Activated T-cell treated with anti-CD3 and anti-CD28 coated beads for 4 hours (primary cell): ENCODE data around the gene GPR78.

Source experiments
- DNase-seq: peaks from one replicate; pipeline ENCODE4 v3.0.0-alpha.2; 2020

Gene GPR78

DNA sequence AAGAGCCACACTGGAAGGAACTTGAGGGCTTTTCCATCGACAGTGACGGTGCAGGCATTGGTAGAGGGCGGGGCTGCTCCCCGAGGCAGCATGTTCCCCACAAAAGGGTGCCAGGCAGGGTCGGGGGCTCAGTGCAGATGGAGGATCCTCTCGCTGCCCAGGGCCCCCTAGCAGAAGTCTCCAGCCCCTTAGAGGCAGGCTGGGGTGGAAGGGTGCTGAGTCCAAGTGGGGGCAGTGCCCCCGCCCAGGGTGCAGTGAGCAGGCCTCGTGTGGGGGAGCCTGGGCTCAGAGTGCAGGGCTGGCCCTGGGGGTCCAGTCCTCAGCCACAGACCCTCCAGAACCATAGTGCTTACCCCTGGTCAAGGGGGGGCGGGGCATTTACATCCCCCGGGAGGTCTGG is 21.4 kb downstream of the GPR78 start:
- DNase-seq, result no peak

DNA sequence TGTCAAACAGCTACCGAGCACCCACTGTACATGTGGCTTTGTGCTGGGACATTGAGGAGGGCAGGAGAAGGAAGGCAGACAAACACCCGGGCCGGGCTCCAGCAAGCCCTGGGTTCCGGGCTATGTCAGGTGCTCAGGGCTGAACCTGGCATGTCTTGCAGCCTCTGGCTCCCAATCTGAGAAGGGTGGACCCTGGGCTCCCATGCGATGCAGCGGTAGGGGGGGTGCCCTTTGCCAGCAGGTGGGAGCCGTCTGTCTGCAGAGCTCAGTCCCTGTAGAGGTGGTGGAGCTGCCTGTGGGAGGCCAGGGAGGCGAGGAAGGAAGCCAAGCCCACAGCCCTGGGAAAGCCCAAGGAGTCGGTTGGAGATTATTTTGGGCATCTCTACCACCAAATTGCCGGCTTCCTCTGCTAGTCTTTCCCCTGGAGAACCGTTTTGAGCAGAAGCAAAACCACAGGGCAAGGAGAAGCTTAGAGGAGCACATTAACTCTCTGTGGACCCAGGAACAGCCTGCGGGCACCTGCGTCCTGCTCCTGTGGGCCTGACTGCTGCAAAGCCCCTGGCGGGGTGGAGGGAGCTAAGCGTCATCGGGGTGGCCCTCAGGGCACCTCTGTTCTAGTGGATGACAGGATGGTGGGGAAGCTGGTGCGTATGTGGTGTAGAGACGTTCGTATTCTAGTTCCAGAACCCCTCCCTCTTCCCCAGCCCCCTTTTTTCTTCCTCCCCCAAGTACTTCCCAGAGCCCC is 22.7 kb downstream of the GPR78 start:
- no peak for DNase-seq

DNA sequence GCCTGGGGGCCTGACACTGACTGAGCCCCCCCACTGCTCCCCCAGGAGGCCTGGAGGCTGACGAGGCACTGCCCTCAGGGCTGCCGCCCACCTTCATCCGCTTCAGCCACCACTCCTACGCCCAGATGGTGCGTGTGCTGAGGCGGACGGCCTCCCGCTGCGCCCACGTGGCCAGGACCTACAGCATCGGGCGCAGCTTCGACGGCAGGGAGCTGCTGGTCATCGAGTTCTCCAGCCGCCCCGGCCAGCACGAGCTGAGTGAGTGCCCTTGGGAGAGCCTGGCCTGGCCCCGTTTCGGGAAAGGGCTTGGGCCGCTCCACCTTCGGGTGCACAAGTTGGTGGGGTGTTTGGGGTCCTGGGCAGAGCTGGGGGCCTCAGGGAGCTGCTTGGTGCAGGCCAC is 23.7 kb downstream of the GPR78 start:
- DNase-seq, result no peak

DNA sequence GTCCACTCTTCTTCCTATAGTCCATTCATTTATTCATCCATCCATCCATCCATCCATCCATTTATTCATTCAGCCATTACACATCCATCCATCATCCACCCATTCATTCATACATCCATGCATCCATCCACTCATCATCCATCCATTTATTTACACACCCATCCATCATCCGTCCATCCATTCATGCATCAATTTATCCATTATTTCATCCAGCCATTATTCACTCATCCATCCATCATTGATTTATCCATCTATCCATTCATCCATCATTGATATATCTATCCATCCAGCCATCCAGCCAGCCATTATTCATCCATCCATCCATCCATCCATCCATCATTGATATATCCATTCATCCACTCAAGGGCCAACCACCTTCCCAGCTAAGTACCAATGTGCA is 25.1 kb downstream of the GPR78 start:
- no peak for DNase-seq

DNA sequence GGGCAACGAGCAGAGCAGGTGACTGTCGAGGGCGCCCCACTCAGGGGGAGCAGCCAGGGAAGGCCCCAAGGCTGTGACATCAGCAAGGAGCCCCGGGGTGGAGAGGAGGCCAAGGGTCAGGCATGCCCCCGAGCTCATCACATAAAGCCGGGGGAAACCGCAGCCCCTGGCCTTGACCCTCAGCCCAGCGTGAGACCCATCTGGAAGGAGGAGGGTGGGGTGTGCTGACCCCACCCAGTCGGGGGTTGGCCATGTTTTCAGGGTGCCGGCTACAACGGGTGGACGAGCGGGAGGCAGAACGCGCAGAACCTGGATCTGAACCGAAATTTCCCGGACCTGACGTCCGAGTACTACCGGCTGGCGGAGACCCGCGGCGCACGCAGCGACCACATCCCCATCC is 26.3 kb downstream of the GPR78 start:
- DNase-seq, result no peak

DNA sequence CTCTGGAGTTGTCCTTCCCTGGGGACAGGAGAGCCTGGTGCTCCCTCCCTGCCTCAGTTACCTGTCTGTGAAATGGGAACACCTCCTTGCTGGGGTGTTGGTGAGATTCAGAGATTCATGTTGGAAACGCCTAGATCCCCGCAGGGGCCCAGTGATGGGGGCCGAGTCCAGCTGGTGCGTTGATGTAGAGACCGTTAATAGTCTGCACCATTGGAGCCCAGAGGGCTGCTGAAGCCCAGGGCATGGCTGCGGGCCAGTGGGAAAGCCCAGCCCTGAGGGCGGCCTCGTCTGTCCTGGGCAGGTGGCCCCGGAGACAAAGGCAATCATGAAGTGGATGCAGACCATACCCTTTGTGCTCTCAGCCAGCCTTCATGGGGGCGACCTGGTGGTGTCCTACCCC is 26.8 kb downstream of the GPR78 start:
- DNase-seq, result no peak

DNA sequence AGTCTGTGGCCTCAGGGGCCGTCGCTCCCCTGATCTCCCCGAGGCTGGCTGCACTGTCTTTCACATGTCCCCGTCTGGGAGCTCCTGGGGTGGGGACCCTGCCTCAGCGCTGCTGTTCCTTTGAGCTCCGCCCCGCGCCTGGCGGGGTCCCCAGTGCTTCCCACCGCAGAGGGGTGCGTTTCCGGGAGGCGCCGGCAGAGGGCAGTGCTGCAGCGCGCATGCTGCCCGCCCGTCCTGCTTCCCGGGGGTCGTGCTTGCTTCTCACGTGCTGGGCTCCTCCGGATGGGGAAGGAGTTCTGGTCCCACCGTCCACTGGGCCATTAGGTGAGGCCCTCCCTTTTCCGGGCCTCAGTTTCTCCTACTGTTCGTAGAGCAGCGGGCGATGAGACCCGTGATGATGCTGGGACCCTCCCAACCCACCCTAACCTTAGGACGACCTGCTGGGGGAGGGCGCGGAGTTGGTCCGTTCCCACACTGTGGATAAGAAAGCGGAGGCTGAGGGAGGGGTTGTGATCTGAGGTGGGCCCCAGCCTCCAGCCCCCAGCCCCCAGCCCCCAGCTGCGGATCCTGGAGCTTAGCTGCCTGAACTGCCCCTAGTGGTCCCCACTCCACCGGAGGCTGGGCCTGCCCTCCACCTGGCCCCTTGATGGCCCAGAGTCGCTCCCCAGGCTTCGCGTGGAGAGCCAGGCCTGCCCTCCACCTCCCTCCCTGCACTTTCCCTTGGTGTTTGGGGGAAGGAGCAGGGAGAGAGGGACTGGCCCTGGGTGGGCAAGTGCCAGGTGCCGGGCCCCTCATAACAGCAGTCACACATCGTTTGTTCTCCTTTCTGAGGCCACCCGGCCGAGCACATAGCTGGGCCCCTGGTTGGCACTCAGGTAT is 27.6 kb downstream of the GPR78 start:
- DNase-seq, result peak; percentile 21

DNA sequence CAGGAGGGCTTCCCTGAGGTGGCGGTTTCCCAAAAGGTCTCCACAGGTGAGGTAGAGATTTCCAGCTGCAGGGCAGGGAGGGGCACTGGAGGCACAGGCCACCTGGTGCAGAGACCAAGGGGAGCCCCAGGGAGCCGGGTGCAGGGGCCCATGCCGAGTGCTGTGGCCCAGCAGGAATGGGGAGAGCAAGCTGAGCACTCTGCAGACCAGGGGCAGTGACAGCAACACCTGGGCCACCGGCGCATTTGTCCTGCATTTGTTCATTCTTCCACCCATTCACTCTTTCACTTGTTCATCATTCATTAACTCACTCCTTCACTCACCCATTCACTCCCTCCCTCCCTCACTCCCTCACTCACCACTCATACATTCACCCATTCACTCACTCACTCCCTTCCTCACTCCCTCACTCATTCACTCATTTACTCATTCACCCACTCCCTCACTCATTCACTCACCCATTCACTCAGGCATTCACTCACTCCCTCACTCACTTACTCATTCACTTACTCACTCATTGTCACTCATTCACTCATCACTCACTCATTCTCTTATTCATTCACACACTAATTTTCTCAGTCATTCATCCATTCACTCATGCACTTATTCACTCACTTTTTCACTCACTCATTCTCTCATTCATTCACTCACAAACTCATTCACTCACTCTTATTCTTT is 28.7 kb downstream of the GPR78 start:
- no peak for DNase-seq

DNA sequence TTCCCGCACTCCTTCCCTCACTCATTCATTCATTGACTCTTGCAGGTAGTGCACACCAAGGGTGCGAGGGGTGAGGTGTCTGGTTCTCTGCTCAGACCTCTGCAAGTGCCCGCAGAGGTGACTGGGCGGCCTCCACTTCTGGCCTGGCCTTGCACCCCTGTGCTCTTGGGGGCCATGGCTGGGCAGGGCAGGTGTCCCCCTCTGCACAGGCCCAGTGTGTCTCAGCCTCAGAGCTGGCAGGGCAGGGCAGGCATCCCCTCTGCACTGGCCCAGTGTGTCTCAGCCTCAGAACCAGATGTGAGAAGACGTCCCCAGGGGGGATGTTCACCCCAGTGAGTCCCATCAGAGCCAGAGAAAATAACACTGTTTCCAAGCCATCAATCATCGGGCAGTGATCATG is 29.2 kb downstream of the GPR78 start:
- DNase-seq, result no peak

DNA sequence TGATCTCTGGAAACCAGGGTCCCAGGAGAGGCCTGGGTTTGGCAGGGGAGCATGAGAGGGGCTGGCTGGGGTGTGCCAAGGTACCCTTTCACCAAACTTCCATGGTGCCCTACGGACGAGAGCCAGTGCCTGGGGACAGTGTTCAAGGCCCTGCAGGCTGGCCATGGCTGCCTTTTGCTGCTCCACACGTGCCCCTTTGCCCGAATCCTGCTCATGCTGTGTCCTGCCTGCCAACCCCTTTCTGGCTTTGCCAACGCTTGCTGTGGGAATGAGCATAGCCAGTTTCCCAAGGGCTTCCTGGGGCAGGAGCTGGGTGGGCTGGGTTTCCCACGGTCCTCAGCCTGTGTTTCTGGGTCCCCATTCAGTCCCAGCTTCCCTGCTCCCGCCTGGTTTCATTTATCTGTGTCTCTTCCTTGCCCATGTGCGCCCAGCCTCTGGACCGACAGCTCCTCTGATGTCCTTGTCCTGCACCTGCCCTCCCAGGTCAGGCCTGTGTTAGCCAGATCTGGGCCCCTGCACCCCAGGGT is 29.7 kb downstream of the GPR78 start:
- DNase-seq, result no peak

DNA sequence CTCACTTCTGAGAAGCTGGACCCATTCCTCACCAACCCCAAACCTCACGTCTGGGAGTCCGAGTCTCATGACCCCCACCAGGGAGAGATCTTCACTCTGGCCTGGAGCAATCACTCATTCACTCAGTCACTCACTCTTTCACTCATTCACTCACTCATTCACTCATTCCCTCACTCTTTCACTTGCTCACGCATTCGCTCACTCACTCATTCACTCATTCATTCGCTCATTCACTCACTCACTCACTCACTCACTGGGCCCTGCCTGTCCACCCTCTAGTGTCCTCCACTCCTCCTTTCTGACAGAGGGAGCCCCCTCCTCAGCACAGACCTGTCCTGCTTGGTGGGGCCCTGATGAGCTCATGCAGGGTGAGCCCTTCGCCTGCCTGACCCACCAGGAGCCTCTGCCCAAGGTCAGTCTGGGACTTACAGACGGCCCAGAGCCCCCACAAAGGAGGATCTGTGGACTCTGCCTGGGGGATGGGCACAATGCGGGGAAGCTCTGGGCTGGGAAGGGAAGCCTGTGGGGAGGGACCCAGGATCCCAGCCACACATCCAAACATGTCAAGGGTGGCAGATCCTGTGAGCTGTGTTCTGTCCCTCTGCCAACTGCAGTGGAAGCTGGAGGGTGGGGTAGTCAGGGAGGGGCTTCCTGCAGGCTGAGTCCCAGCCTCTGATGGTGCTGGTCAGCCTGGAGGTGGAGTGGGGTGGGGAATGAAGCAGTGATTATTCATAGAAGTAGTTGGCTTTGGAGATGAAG is 30.8 kb downstream of the GPR78 start:
- no peak for DNase-seq

DNA sequence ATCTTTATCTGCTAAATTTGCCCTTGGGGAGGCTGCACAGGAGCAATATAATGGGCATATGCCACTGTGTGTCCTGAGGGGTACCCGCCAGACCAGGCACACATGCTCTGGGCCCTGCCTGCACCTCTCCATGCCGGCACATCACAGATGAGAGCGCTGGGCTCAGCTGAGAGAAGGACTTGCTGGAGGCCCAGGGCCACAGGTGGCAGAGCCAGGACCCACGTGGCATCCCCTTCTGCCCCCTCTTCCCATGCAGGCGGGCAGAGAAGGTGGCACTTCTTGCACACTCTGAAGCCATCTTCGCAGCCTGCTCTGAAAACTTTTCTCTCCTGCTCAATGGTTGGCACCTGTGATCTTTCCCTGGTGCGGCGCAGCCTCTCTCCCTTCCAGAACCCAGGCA is 32.5 kb downstream of the GPR78 start:
- DNase-seq, result no peak

DNA sequence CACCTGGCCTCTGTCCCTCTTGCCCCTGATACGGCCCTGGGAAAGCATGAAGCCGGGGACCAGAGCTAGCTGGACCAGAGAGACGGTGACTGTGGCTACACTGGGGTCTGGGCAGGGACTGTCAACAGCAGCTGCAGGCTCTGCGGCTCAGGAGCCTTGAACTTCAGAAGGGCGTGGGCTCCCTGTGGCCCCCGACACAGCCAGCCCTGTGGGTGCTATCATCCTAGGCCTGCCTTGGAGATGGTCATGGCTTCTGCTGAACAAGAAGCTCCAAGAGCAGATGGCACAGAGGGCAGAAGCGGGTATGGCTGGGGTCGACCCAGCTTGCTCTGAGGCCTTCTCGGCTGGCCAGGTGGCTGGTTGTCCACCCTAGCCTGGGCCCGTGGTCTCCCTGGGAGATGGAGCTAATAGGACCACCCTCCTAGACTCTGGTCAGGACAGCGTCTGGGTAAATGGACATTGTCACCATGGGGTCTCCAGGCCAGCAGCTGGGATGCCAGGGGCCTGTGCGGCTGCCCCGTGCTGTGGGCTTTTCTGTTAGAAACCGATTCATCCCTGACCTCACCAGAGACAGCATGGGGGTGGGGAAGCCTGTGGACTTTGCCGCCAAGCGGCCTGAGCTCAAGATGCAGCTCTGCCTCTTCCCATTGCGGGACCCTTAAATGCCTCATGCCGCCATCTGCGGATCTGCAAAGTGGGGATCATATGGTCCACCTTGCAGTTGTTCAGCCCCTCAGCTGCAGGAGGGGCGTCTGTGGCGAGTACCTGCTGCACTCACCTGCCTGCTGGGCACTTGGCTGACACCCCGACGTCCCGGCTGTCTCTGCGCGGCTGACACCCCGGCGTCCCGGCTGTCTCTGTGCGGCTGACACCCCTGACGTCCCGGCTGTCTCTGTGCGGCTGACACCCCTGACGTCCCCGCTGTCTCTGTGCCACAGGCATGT is 33.5 kb downstream of the GPR78 start:
- no peak for DNase-seq

DNA sequence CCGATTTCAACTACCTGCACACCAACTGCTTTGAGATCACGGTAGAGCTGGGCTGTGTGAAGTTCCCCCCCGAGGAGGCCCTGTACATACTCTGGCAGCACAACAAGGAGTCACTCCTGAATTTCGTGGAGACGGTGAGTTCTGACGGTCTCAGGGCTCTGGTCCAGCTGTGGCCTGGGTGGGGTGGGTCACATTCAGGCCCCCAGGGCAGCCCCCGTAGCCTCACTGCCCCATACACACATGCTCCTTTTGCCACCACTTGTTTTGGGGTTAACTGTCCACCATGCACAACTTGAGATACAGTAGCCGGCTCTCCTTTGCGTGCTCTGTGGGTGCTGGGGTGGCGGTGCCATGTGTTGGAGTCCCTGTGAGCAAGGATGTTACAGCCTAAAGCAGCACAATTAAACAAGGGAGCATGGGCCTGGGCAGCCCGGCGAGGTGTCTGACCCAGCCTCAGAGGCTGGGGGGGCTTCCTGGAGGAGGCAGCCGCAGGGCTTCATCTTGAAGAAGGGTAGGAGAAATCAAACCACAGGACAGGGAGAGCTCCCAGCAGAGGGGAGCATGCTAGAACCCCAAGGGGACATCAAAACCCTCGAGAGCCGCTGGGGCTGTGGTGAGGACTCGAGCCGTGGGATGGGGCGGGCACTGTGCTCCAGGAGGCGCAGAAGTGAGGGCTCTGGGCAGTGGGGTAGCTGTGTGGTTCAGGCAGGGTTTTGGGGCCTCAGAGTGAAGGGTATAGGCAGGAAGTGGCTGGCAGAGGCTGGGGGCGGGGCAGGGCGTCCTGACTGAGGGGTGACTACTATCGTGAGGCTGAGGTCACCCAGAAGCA is 34.4 kb downstream of the GPR78 start:
- DNase-seq, result no peak

DNA sequence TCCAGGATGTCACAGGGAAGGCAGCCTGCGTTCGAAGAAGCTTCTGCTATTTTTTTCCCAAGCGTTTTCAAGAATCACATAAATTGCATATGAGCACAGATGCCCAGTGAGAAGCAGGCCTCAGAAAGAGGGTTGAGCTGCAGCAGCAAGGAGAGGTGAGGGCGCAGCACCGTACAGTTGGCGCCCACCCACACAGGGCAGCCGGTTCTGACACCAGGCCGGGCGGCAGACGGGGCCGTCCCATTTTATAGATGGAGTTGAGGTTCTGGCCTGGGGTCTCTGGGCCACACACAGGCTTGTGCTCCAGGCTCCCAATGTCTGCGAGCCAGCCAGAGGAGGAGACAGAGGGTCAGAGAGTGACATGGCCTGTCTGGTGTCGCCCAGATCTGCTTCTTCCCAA is 35.2 kb downstream of the GPR78 start:
- no peak for DNase-seq

DNA sequence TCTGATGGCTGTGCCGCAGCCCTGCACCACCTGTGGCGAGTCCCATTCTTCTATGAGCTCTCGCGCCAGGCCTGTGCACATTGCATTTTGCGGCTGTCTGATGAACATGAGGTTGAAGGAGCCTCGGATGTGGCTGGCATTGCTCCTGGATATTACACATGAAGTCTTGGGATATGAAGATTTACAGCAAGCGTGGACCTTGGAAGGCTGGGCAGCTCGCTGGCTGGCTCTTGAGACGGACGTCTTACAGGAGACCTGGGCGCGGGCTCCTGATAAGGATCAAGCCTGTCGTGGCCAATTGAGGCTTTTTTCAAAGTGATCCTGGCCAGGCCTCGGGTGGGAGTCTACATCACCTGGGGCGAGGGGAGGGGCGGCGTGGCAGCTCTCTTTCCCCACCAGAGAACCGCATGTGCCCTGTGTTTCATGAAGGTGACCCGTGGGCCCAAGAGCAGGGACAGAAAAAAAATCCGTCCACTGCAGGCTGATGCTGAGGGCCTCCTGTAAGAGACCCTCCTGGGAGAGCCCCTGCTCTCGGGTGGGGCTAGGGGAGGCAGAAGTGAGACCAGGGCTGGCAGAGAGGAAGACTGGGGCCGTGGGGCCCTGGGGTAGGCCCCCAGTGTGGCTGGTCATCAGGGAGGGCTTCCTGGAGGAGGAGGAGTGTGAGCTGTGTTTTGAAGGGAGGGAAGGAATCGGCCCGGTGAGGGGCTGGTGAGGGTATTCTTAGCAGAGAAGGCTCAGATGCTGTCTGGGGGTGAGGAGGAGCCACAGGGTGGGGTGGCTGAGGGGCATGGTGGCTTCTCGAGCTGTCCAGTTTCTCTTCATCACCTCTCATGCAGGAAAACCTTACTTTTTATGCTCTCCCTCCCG is 36.0 kb downstream of the GPR78 start:
- no peak for DNase-seq

DNA sequence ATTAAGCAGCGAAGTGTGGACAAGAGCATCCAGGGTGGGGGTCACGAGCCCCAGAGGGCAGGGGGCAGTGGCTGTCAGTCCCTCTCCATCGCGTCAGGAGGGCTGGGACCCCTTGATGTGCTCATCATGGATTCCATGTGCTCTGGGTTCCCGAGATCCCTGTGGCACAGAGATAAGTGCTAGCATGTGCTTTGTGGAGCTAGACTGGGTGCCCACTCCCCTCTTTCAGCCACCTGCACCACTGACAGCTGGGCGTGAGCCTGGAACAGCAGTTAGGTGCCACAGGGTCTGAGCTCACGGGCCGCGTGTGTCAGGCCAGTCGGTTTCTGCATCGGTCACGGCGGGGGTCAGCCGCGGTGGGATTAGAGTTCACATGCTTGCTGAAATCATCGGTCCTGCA is 36.6 kb downstream of the GPR78 start:
- DNase-seq, result no peak

DNA sequence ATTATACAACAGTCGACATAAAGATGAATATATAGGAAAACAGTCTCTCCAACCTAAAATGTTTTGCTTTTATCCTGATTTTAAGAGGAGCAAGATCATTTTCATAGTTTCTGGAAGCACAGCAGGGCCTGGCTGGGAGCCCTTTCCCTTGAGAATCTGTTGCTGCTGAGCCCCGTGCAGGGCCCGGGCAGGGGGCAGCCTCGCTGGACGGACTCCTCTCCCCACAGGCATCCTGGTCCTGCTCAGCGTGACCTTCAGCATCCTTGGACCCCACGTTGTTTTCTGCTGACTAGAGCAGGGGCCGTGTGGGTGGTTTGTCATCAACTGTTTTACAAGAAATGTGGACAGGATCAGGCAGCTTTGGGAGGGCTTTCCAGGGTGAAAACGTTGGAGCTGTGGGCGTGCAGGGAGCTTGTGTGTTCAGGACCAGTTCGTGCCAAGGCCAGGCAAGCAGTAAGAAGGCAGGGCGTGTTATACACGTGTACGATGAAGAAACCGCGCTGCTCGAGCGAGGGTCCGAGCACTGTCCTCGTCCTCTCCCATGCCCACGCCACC is 37.4 kb downstream of the GPR78 start:
- DNase-seq, result no peak

DNA sequence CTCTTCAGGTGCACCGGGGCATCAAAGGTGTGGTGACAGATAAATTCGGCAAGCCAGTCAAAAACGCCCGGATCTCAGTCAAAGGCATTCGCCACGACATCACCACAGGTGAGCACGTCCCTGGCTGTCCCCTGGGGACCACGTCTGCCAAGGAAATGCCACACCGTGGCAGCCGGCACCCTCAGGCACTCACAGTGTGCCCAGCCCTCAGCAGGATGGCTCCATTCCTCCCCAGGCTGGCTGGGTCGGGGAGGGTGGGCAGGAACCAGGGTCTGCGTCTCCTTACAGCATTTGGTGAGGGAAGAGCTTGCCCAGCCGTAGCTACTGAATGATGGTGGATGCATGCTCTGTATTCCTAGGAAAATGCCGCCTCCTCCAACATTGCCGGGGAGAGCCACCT is 38.2 kb downstream of the GPR78 start:
- DNase-seq, result no peak
